DND-41 (cell line): ENCODE results near the gene TTK.
A peak's percentile ranks its signal among the peaks of the same experiment; 100 is the strongest.

Experiments used
- ATAC-seq: fragments of 200-7000 bp; cut with Tn5 transposase; 3 replicates; pipeline ENCODE4 v1.9.1; 2021; ENCODE audit warnings: low read depth; ENCODE audit not compliant: insufficient read depth
- DNase-seq: peaks from one replicate; pipeline ENCODE4 v3.0.0-alpha.2; 2020
- H2AFZ ChIP-seq: 2 replicates; pipeline ENCODE4 v1.6.0; 2012; ENCODE audit warnings: low read depth, low read length
- H3K27ac ChIP-seq: 2 replicates; pipeline ENCODE4 v1.5.1; 2012; ENCODE audit warnings: low read length, inconsistent platforms
- H3K27me3 ChIP-seq: fragments of 200-600 bp; sonication (generic); 2 replicates; pipeline ENCODE4 v1.6.0; 2012; ENCODE audit warnings: low read length, mild to moderate bottlenecking, inconsistent platforms; ENCODE audit not compliant: insufficient read depth, poor library complexity
- H3K36me3 ChIP-seq: 2 replicates; pipeline ENCODE4 v1.5.1; 2012; ENCODE audit warnings: low read length, inconsistent platforms; ENCODE audit not compliant: insufficient read depth
- H3K4me1 ChIP-seq: 2 replicates; pipeline ENCODE4 v1.5.1; 2012; ENCODE audit warnings: mild to moderate bottlenecking, low read length; ENCODE audit not compliant: insufficient read depth
- H3K4me2 ChIP-seq: 2 replicates; pipeline ENCODE4 v1.6.0; 2012; ENCODE audit warnings: mild to moderate bottlenecking, moderate library complexity, low read length, inconsistent platforms; ENCODE audit not compliant: insufficient read depth
- H3K4me3 ChIP-seq, 2 experiments: fragments of 200-600 bp in 1 of 2; shearing (Covaris generic) in 1 of 2; 2 replicates each; pipeline ENCODE4 v1.5.1; 2012 to 2016; ENCODE audit warnings: inconsistent platforms in 2 of 2, low read length in 2 of 2, mild to moderate bottlenecking in 2 of 2, low read depth in 1 of 2, moderate library complexity in 1 of 2
- H3K79me2 ChIP-seq: 2 replicates; pipeline ENCODE4 v1.6.0; 2012; ENCODE audit warnings: low read length, inconsistent platforms; ENCODE audit not compliant: insufficient read depth
- H3K9ac ChIP-seq: 2 replicates; pipeline ENCODE4 v1.6.0; 2012; ENCODE audit warnings: low read depth, mild to moderate bottlenecking, inconsistent platforms, low read length, moderate library complexity
- H3K9me3 ChIP-seq: 2 replicates; pipeline ENCODE4 v1.5.1; 2012; ENCODE audit warnings: low read length, moderate library complexity, mild to moderate bottlenecking, inconsistent platforms; ENCODE audit not compliant: insufficient read depth, severe bottlenecking
- H4K20me1 ChIP-seq: 2 replicates; pipeline ENCODE4 v1.6.0; 2012; ENCODE audit warnings: low read length; ENCODE audit not compliant: insufficient read depth
- EZH2 ChIP-seq: IDR thresholded peaks from 3 replicates; pipeline ENCODE4 v1.6.1; 2012; ENCODE audit warnings: borderline replicate concordance, low read depth, mild to moderate bottlenecking, moderate library complexity, low read length, inconsistent platforms; ENCODE audit not compliant: severe bottlenecking
- TF ChIP-seq, protein P1 (sequence below): IDR thresholded peaks from 2 replicates; pipeline ENCODE4 v1.5.1; 2012; ENCODE audit warnings: borderline replicate concordance, low read length, moderate library complexity, mild to moderate bottlenecking; ENCODE audit not compliant: poor library complexity, severe bottlenecking; ENCODE audit errors: extremely low read depth

The TTK gene

DNA sequence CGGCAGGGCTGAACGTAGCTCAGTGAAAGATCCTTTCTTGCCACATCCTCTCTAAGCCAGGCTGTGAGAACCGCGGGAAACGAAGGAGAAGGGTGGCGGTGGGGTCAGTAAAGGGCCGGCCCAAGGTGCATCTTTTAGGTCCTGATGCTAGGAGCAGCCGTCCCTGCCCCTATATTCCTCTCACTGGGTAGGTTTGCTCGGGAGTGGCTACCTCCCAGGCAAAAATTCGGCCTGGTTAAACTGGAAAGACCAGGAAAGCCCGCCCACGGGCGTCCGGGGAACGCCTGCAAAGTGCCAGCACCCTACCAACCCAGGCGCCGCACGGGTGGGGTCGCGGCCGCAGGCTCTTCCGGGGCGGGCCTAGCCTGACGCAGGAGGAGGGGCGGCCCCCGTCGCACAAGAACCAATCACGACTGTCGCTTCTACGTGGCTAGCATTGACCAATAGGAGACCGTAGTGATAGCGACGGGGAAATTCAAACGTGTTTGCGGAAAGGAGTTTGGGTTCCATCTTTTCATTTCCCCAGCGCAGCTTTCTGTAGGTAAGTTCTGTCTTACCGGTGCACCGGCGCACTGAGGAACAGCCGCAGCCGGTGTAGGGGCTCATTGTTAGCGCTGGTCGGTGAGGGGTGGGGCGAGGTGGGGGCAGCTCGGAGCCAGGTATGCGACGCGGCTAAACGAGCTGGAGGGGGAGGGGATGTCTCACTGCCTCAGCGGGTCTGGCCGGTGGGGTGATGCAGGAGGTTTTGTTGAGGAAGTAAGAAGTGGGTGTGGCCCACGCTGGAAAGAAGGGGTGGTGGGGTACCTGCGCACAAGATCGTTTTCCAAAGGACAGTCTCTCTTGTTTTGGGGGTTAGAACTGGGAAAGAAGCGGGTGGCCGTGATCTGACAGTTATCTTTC is at the start of gene TTK:
Gene TTK (plus strand): TSS at position 477 of the 900 bp plus-strand sequence. CDS start 1,195 bp downstream, outside the sequence.
- TF ChIP-seq EZH2, result no peak
- TF ChIP-seq, protein P1, sequence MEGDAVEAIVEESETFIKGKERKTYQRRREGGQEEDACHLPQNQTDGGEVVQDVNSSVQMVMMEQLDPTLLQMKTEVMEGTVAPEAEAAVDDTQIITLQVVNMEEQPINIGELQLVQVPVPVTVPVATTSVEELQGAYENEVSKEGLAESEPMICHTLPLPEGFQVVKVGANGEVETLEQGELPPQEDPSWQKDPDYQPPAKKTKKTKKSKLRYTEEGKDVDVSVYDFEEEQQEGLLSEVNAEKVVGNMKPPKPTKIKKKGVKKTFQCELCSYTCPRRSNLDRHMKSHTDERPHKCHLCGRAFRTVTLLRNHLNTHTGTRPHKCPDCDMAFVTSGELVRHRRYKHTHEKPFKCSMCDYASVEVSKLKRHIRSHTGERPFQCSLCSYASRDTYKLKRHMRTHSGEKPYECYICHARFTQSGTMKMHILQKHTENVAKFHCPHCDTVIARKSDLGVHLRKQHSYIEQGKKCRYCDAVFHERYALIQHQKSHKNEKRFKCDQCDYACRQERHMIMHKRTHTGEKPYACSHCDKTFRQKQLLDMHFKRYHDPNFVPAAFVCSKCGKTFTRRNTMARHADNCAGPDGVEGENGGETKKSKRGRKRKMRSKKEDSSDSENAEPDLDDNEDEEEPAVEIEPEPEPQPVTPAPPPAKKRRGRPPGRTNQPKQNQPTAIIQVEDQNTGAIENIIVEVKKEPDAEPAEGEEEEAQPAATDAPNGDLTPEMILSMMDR, result no peak
- H3K9ac ChIP-seq, result peak within 1 kb of the TSS; percentile 88
- peak within 1 kb of the TSS; percentile 81 for H3K4me2 ChIP-seq
- DNase-seq (peak; percentile 96), ATAC-seq (peak; percentile 91)
- H2AFZ ChIP-seq, result peak within 1 kb of the TSS; percentile 75
- peak within 1 kb of the TSS; percentile 98 for H3K27ac ChIP-seq
- no peaks in the 10 kb centered on the region for H4K20me1 ChIP-seq
- H3K4me1 ChIP-seq, result peaks cover 52% of the 10 kb centered on the region
- peaks cover 50% of the 10 kb centered on the region for H3K79me2 ChIP-seq
- no peaks in the 10 kb centered on the region for H3K9me3 ChIP-seq
- peak within 1 kb of the TSS; percentile 63 to 87 for H3K4me3 ChIP-seq
- H3K36me3 ChIP-seq, result peaks cover 38% of the 10 kb centered on the region
- no peaks in the 10 kb centered on the region for H3K27me3 ChIP-seq

DNA sequence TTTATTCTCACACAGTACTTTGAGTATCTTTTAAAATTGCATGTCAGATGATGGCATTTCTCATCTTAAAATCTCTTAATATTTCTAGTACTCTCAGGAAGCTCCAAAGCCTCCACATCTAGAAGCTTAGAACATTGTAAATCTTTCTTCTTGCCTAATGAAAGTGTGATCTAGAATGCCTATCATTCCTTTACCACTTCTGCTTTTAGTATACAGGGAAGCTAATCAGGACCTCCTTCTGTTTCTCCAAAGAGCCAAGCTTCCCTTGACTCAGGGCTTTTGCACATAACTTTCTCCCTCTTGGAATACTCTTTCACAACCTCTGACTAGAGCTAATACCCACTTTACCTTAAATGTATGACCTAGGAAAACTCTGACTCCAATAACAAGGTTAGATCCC is 49.6 kb upstream of the TTK start:
- Histone ChIP-seq H3K4me3 (no peak overlapping the region), H3K27me3 (no peaks in the 10 kb centered on the region), H3K4me2 (no peak overlapping the region), H3K9me3 (no peaks in the 10 kb centered on the region), H3K9ac (no peak overlapping the region), H3K27ac (no peak overlapping the region; the same call in 1 of the 2 replicates), H3K36me3 (no peaks in the 10 kb centered on the region), H3K4me1 (peaks cover 7% of the 10 kb centered on the region), H4K20me1 (no peaks in the 10 kb centered on the region), H3K79me2 (no peaks in the 10 kb centered on the region), H2AFZ (peak overlapping the region; percentile 4)
- ATAC-seq (no peak), DNase-seq (no peak)
- TF ChIP-seq, protein P1, result no peak
- no peak for TF ChIP-seq EZH2

DNA sequence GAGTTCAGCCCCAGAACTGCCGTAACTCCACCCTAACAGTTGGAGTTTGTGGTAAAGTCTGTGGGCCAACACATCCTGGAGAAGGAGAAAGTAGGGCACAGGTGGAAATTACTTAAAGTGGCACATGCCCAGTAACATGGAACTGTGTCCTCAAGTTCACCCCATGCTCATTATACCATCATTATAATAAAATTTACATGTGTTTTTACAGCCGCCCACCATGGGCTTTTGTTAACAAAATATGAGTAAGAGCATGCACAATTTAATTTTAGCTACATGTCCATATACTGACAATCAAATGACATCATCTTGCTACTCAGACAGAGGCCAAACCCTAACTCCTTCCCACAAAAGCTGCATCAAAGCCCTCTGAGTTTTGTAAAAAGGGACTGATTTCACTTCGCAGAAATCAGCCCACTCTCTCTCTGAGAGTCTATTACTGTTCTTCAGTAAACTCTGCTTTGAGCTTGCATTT is 39.8 kb upstream of the TTK start:
- peak overlapping the region; percentile 60 for H3K4me2 ChIP-seq
- H3K79me2 ChIP-seq, result no peaks in the 10 kb centered on the region
- no peaks in the 10 kb centered on the region for H4K20me1 ChIP-seq
- no peak for TF ChIP-seq EZH2
- TF ChIP-seq, protein P1, result no peak
- no peaks in the 10 kb centered on the region for H3K27me3 ChIP-seq
- ATAC-seq (peak; percentile 91), DNase-seq (peak; percentile 88)
- no peaks in the 10 kb centered on the region for H3K36me3 ChIP-seq
- peak overlapping the region in 1 of 2 experiments; percentile 40; a peak in 2 of 4 replicates for H3K4me3 ChIP-seq
- H3K9ac ChIP-seq, result peak overlapping the region; percentile 63
- peaks cover 13% of the 10 kb centered on the region for H3K9me3 ChIP-seq
- no peak overlapping the region for H2AFZ ChIP-seq
- peaks cover 69% of the 10 kb centered on the region for H3K4me1 ChIP-seq
- H3K27ac ChIP-seq, result peak overlapping the region; percentile 92
